NCI-H2081 treated with DMSO at 0.1 percent for 48 hours (cell line): Measurements from ENCODE around the gene RAB7B.

Experiments
- DNase-seq: peaks from one replicate; lab custom pipeline; 2025; lab: John Stamatoyannopoulos, UW

The RAB7B gene

DNA sequence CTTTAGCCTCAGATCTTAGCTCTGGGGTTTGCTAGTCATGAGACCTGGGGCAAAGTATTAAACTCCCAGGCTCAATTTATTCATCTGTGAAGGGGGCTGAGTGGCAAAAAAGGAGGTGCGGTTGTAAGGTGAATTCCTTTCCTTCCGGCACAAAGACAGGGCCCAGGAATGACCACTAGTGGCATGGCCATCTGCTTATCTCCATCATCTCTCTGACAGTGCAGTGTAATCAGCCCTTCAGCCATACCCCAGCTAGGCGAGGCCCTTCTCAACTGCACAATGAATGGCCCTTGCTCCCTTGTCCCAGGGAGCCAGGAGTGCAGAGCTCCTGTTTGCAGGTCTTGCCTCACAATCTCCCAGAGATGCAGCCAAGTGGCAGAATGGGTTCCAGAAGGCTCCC is 54.3 kb downstream of the RAB7B start:
- no peak for DNase-seq

- DNase-seq = no peak
Observed at GRCh38 chr1:205948039-205948438, 55.2 kb downstream of the RAB7B start.

DNA sequence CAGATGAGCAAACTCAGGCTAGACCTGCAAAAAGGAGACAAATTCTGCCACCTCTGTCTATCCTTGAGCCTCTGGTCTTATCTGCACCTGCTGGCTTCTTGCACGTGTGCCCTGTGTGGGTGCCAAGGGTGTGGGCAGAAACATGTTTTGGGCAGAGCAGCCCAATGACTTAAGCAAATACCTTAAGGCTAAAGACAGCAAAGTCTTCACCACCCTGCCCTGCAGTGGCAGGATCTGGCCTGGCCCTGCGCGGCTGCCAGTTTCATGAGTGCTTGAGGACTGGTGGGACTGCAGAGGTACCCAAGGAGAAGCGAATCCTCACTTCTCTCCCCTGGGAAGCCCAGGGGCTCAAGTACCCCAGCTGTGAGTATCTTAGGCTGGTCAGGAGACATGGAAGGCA is 56.2 kb downstream of the RAB7B start:
- DNase-seq = no peak

DNA sequence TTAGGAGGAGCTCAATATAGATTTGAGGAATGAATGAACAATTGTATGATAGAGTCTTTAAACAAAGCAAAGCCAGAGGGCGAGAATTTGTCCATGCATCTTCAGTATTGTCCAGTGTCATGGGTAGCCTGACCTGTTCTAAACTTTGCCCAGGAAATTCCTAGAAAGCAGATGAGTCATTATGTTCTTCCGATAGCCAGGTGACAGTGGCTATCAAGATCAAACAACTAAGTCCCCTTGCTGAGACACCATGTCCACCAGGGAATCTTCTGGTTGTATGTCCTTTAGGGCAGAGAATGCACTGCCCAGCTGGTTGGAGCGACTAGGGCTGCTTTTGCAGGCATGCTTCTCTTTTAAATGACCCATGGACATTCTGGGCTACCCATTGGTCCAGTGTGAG is 58.1 kb downstream of the RAB7B start:
- DNase-seq = no peak

- DNase-seq = no peak
Observed at GRCh38 chr1:205944525-205944924, 58.7 kb downstream of the RAB7B start.

DNA sequence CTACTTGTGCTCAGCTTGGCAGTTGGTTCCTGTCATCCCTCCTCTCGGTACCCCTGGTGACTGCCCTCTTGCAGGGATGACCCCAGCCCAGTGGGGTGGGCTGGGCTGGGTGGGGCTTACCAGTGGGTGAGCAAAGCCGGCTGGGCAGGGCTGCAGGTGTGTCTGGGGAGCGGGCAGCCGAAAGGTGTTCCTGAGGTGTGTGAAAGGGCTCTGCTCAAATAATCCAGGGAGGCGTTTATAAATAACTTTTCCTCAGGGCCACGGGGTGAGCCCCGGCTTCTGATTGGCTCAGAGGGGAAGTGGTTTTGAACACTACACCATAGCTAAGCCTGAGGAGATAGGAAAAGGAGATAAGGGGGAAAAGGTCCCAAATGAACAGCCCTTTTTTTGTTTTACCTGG is 60.0 kb downstream of the RAB7B start, which contains the start of gene SLC26A9:
TSS of gene SLC26A9 (minus strand) at position 212 of the 400 bp plus-strand sequence. CDS start 7,636 bp downstream, outside the sequence.
- DNase-seq = no peak

DNA sequence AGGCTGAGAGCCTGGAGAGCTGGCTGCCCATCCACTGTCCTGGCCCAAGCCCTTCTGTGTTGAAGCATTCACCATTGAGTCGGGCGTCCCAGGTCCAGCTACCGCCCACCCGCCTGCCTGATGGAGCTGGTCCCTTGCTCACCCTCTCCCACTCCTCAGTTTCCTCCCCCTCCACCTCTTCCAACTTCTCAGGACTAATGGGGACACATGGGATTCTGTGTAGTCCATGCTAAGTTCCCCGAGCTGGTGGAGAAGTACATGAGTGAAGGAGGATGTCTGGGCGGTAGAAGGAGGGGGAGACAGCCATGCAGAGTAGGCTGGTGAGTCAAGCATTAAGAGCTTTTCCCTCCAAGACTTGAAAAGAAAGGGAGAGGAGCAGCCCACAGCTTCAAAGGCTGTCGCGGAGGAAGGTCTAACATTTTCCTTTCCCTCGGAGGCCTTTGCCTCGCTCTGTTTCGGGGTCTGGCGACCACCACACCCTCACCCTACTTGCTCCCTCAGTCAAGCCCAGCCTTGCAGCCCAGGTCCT is 60.5 kb downstream of the RAB7B start:
- DNase-seq = no peak

GRCh38 chr1:205940710-205941109 is 62.5 kb downstream of the RAB7B start:
- no peak for DNase-seq

GRCh38 chr1:205939690-205940330 is 63.4 kb downstream of the RAB7B start:
- no peak for DNase-seq

DNA sequence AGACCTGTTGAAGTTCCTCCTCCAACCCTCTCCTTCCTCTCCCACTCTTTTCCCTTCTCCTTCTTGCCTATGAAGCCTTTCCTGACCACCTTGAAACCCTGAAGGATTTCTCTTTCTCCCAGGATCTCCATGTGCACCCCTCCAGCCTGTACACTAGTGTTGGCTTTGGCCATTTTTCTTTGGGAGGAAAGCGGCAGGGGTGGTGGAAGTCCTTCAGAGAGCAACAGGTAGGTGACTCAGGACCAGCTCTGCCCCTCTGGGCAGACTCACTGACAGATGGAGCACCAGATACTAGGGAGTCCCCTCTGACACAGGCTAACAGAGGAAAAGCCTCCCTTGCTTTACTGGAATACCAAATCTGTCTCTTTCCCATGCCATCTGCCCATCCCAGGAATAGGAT is 64.5 kb downstream of the RAB7B start:
- DNase-seq = no peak

DNA sequence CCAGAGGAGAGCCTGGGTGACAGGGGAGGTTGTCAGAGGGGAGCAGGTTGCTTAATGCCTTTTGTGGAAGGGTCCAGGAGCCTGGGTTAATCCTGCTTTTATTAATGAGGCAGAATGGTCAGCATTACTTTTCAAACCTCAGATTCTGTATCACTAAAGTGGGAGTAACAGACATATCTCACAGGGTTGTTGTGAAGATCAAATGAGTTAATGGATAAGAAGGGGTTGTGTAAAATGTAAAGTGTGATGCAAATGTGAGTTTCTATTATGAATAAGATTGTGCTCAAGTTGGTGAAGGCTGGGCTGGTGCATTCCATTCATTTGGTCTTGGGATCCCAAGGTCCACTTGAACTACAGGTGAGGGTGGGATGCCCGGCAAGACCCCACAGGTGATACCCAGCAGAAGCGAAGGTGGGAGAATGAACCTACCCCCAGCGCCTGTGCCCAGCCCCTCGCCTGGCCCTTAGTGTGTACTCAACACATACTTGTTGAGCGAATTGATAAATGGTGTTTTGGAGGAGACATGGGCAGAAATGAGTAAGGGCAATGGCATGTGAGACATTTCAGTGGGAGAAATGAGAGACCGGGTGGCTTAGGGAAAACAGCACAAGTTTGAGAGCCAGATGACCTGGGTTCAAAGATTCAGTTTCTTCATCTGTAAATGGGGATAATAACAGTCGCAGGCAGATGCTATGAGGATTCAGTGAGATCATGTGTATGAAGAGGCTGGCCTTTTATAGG is 66.2 kb downstream of the RAB7B start:
- DNase-seq = no peak

GRCh38 chr1:205936311-205936710 is 66.9 kb downstream of the RAB7B start:
- DNase-seq = no peak

GRCh38 chr1:205935869-205936268 is 67.3 kb downstream of the RAB7B start:
- no peak for DNase-seq

DNA sequence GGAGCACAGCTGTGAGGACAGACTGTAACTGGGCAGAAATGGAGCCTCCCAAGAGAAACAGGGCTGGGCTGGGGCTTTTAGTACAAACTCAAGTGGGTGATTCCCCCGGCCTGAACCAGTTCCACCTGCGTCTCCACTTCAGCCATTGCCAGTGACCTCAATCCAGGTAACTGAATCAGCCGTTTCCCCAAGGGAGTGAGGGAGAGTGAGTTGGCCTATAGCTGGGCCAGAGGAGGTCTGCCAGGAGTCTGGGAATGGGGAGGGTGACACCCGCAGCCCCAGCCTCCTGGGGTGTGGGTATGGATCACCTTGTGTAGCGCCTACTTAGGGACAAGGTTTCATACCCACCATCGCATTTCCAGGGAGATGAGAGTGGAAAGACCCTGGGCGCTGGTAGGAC is 68.4 kb downstream of the RAB7B start:
- DNase-seq = no peak

- no peak for DNase-seq
Observed at GRCh38 chr1:205933671-205934618, 69.2 kb downstream of the RAB7B start.

DNA sequence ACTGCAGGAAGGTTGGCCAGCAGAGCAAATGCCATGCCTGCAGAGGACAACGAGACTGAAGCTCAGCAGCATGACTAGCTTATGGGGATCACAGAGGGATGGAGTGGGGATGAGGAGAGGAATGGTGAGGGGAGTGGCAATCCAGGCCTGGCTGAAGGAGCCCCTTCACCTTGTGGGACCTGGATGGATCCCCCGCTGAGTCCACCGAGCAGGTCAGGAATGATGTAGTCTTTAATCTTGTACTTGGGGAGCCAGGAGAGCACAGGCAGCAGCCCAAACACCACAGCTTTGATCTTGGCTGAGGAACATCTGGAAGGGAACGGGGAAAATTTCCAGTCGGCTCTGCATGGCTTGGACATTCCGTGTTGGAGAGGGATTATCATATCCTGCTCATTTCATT is 70.4 kb downstream of the RAB7B start:
- DNase-seq = no peak

DNA sequence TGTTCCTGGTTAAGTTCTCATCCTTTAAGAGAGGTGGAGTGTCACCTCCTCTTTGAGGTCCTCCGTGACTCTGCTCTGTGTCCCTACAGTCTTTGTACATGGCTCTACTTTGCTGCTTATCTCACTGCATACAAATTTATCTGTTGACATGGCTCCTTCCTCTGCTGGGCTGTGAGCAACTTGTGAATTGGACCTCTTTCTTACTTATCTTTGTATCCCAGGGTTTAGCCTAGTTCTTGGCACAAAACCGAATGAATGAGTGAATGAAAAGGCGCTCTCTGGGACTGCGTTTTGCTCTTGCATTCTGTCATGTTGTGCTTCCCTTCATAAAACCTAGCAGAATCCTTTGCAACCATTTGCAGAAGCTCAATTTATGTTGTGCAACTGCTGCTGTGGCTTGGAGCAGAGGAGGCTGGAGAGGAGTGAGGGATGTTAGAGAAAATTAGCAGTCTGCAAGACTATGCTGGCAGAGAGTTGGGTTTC is 72.4 kb downstream of the RAB7B start:
- DNase-seq = no peak

GRCh38 chr1:205930195-205930577 is 73.0 kb downstream of the RAB7B start:
- DNase-seq = no peak

GRCh38 chr1:205929496-205930194 is 73.5 kb downstream of the RAB7B start:
- DNase-seq = no peak

GRCh38 chr1:205928317-205928716 is 74.9 kb downstream of the RAB7B start:
- DNase-seq = peak; percentile 26

- no peak for DNase-seq
Observed at GRCh38 chr1:205927676-205928075, 75.5 kb downstream of the RAB7B start.

DNA sequence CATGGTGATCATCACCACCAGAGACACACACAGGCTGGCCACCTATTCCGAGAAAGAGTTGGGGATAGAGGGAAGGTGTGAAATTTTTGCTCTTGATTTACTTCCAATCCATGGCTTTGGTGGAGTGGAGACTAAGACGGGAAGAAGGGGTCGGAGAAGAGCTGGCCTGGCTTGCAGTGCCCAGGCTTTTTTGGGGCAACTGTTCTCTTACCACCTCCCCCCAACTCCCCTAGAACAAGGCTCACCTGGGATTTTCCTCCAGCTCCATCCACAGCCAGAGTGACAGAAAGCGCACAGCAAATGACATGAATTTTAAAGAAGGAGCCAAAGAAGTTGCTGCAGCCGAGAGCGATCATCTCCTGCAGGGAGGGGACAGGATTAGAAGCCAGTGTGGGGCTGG is 75.9 kb downstream of the RAB7B start:
- DNase-seq = no peak
